DMS 273 (cell line): ENCODE results near the gene PCDH9.

Experiments used
- DNase-seq: peaks from one replicate; lab custom pipeline; 2025; ENCODE audit not compliant: unreplicated experiment; lab: John Stamatoyannopoulos, UW

The PCDH9 gene

DNA sequence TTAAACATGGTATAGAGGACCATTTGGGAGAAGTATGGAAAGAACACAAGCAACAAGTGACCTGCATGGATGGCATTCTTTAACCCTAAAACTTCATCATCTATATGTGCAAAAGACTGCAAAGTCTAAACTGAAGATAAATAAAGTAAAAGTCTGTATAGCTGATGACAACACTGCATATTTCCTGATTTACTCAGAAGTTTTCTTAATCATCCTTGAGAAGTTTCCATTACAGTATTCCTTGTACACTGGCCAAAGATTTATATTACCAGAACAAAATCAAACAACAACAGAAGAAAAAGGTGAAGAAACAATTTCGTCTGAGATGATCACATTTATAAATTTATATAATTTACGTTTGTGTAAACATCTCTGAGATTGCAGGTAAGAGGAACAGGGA is 805.7 kb downstream of the PCDH9 start:
- no peak for DNase-seq

DNA sequence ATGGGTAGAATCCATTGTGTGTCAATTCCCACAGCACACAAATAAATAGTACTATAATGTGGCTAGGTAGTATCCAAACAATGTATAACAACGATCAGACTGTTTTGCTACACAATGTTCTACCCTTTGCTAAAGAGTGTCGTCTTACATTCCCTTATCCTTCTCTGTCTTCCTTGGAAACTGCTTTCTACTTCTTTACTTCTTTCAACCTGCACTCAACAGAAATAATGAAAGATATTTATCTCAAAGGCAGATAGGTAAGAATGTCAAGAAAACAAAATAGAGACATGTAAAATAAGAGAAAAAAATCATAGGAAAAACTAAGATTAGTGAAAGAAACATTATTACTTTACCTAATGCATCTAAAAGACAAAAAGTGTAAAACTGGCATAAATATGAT is 814.7 kb downstream of the PCDH9 start:
- DNase-seq, result peak; percentile 28

DNA sequence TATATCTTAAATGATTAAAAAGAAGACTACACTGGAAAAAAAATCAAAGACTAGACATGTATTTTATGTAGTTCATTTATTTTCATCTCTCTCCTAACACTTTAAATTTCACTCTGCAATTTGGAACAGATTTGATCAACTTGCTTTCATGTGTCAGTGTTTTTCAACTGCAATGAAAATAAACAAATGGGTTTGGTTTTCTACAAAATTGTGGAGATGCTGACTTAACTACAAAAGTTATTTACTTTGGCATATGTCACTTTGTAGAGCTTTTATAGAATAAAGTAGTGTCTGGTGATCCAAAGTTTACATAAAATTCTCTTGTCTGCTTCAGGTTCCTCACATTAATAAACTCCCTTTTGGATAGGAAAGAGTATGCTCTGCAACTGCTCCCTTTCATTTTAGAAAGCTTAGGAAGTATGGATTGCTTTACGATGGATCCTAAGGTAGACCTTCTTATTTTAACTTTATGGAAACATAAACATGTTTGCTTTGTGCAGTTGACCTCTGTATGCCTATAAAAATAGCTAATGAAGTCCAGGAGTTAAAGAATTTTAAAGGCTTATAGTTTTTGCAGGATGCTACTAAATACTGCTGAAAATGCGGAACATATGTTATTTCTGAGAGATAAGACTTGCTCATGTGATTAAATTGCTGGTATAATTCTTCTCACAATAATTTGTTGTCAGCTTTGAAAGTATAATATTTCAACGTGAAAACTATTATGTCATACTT is 815.9 kb downstream of the PCDH9 start:
- DNase-seq, result peak; percentile 39

DNA sequence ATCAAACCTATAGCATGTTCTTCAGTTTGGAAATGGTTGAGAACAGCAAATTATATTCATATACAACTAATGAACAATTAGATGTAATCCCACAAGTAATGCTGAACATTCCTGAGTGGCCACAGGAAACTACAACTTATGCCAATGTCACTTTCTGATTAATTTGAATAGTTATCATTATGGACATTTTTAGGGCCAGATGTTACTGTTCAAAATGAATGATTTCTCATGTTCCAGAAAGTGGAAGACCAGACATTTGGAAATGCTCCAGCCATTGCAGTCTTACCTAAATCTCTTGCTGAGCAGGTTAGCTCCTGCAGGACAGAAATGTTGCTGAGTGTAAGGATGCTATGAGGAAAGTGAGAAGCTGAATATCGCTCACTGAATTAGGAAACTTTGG is 819.8 kb downstream of the PCDH9 start:
- DNase-seq, result peak; percentile 21

DNA sequence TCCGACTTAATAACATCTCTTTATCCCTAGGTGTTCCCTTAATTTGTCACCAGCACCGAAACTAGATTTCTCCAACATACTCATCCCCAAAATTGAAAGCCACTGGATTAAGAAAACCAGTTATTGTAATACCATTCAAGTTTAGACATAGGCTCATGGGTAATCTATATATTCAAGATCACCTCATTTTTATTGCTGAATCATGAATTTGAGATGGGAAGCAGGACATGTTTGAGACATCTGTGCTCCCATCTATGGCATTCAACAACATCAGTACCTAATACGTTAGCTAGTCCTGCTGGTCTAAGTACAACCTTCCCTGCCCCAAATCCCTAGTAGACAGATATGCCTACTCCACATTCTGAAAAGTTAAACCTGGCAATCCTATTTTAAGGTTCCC is 820.6 kb downstream of the PCDH9 start:
- no peak for DNase-seq

DNA sequence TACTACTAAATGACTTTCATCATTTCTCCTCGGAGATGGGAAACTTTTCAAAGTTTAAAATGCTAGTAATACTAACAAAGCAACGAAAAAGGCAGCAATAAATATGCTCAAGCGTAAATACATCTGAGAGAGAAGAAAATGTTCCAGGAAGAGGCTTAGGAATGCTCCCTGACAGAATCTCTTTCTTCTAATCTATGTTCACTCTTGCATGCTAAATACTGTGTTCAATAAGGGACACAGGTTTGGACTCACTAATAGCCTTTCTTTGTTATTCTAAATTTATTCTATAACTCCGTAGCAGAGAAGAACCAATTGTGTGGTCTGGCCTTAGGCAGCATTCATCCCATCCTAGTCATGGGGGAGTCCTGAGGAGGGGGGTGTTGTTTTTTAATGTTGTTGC is 823.0 kb downstream of the PCDH9 start:
- no peak for DNase-seq

DNA sequence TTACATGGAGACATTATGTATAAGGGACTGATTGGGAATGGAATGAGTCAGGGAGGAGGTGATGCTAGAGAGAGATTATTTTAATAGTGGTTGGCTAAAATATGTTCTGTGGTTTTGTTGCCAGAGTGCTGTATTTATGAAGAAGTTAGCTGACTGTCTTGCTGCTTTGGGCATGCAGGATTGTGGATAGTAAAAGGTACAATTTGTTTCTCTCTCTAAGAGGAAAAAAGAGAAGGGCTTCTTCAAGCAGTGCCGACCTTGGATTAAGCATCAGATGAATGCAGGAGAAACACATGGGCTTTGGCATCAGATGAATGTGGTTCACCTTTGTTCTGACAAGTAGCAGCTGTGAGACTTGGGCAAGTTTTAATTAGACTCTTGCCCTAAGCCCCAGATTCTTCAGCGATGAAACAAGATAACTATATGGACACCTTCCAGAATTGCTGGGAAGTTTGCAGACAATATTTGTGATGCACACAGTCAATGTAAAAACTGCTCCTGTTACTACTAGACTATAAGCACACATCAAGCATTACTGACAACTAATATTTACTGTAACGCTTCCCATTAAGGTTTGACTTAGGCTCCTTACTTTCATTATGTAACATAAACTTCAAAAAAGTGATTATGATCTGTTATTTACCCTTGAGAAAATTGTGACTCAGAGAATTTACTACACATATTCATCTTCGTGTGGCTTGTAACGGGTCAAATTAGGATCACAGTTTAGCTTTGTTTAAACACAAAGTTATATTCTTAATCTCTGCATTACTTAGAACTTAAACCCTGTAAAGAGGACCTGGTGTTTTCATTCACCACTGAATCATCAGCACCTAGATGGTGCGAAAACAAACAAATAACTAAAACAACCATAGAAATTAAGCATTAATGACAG is 824.0 kb downstream of the PCDH9 start:
- peak; percentile 57 for DNase-seq

DNA sequence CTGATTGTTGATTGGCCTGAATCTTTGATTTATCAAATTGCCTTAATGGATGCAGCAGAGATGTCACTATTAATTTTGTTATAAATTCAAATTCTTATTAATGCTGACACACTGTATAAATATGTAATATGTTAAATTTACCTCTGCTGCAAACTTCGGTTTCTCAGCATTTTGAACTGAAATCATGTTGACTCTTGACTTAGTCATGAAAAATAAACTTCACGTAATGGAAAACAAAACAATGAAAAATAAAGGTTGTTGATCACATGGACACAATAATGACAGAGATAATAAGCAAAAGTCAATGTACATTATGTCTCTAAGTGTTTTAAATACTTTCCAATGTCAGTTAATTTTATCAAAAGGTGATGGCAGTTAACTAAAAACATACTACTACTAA is 827.6 kb downstream of the PCDH9 start:
- DNase-seq, result no peak

DNA sequence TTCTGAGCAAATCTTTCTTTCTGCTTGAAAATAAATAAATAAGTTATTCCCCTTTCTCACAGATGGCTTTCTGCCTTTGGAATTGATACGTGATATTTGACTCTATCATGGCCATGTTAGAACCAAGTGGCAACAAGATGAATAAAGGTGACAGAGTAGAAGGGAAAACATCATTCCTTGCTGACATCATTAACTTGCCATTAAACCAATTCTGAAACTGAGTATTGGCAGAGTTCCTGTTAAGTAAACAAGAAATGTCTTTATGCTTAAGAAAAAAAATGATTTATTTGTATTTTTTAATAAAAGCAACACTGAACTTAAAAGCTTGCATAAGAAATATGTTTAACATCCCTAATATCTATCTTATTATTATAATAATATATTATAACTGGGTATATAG is 828.1 kb downstream of the PCDH9 start:
- DNase-seq, result no peak

DNA sequence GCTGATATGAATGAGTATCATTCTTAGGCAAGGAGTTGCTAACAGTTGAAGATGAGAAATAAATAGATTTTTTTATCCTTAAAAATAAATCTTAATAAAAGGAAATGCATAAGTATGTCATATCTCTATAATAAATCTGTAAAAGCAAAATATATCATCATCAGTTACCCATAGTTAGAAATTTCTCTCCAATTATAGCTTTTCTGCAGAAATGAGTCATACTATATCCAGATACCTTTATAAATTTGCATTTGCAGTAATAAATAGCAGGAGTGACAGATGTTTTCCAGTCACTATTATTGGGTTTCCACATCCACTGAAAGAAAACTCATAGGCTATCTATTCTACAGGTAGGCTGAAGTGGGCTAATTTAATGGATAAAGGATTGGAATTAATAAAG is 829.8 kb downstream of the PCDH9 start:
- DNase-seq, result no peak

DNA sequence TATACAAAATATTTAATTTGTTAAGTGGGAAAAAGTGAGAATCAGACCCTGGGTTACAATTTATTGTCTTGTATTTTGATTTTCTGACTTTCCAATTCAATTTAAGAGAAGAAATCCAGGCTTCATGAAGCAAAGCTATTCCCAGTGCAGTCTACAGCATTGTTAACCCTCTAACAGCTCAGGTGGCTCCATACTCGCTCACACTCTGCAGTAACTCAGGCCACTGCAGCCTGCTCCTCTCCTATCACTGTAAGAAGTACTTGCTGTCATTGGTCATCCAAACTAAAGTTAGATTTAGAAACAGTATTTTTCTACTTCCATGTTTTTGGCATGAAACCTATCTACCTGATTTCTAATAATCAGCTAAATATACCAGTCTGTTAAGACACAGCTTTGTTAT is 830.3 kb downstream of the PCDH9 start:
- no peak for DNase-seq

DNA sequence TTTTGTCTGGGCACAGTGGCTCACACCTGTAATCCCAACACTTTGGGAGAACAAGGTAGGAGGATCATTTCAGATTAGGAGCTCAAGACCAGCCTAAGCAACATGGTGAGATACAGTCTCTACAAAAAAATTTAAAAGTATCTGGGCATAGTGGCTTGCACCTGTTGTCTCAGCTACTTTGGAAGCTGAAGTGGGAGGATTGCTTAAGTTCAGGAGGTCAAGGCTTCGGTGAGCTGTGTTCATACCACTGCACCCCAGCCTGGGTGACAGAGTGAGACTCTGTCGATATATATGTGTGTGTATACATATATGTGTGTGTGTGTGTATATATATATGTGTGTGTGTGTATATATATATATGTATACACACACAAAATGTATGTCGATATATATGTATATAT is 833.0 kb downstream of the PCDH9 start:
- DNase-seq, result no peak

DNA sequence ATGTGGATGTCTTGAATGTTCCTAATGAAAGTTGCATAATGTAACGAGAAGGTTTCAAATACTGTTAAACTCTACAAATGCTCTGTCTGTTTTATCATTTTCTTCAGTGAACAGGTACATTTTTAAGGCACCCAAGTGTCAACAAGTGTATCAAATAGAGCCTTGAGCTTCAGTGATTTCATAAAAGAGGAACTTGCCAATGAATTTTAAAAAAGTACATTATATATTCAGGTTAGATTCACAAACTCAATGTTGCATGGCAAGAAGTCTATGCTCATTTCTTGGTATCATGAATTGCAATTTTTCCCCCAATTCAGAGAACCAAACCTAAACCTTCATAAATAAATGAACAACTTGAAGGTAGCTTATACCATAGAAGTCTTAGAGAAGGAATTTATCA is 838.8 kb downstream of the PCDH9 start:
- no peak for DNase-seq

DNA sequence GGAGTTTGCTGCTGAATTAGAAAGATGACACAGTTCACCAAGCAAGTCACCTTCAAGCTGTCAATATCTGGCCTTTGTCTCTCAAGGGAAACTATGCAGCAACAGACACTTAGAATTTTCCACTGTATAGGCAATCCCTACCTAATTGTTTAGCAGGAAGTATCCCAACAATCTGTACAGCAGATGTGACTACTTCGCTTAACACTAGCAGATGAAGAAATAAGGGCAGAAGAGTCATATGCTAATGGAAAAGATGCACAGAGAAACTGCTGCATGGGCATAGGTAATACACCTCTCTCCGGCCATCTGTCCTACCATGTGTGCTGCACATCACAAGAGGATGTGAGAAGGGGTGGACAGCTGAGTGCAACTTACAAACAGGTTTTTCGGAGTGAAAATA is 851.2 kb downstream of the PCDH9 start:
- peak; percentile 66 for DNase-seq

DNA sequence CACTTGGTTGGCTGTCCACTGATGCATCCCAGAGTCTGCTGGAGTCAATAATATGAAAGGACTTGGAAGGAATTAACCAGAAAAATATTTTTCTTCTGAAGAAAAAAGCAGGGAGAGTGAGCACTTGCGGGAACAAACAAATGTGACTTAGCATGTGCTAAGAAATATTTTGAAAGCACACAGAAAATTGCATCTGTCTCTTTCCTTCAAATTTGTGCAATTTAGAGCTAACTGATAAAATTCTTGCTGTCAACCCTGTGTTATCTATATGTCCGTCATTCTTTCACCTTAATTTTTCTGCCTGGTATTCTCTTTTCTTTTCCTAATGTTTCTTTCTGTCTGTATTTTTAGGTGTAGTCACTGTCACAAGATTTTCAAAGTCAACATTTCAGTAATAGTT is 852.6 kb downstream of the PCDH9 start:
- DNase-seq, result no peak

DNA sequence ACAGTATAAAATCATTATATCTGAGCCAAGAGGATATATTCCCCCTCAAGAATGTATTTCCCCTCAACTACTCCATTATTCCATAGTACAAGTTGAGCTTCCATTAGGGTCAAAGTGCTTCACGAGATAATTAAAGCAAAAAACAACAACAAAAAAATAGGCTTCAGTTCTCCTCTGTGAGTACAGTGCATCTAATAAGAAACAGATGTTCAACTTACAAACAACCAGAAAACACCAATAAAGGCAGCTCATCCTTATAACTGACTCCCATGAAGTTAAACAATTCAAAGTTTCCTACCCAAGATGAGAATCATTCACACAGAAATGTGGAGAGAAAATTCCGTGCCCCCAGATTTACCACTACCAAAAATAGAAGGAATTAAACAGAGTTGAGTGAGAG is 854.4 kb downstream of the PCDH9 start:
- no peak for DNase-seq

DNA sequence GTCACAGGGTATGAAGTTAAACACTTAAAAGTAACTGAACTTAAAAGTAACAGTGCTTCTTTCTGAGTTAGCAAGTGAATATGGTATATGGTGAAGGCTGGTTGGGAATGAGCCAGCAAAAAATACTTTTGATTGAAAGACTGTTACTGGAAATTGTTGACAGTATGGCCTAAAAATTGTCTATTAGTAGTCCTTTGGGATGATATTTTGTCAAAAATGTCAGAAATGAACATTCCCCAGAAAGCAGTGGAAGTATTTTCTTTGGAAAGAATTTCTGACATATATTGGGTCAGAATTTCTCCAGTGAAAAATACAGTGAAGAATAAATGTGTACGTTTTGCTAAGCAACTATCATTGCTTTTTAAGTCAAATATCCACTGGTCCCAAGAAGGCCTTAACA is 860.5 kb downstream of the PCDH9 start:
- DNase-seq, result no peak

DNA sequence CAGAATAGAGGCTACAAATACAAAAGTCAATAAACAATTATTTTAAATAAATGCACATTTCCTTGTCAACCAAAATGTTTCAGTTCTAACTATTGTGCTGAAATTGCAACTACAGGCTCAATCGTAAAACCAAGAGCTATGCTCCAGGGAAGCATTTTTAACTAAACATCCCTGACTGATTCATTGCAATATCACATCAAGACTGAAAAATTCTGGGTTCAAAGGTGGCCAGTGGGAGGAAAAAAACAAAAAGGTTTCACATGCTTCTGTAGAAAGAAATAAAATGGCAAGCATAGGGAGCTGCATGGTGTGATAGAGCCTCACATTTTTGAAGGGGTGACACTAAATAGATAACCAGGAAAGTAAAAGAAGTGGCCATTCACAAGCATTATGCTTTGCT is 862.8 kb downstream of the PCDH9 start:
- DNase-seq, result no peak

DNA sequence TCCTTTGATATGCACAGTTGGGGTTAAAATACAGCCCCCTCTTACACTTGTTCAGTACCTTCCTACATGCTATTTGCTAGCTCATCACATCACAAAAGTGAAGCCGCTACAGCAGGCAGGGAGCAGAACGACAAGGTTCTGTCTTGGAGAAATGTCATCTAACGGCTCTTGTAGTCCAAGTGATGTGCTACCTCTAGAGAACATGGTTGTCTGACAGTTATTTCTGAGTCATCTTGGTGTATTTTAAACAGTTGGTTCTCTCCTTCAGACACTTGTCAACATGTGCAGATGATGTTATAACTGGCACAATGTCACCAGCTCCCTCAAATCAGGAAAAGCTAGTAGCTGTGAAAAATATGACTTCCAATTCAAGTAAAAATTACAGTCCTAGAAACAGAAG is 865.0 kb downstream of the PCDH9 start:
- DNase-seq, result no peak

DNA sequence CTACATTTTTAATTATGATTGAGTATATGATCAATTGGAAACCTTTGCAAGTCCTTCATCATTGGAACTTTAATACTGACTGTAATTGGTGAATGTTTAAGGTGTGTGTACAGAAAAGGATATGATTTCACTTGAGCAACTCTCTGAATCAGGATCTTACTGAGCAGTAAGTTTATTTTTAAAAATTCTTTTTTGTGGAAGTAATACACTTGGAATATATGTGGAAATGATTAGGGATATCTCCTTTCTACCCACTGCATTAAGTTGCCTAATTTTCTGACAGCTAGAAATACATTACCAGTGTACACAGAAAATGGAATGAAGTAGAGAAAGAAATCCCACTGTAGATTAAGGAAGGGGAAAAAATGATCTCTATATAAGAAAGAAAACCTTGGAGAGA is 865.8 kb downstream of the PCDH9 start:
- DNase-seq, result no peak

DNA sequence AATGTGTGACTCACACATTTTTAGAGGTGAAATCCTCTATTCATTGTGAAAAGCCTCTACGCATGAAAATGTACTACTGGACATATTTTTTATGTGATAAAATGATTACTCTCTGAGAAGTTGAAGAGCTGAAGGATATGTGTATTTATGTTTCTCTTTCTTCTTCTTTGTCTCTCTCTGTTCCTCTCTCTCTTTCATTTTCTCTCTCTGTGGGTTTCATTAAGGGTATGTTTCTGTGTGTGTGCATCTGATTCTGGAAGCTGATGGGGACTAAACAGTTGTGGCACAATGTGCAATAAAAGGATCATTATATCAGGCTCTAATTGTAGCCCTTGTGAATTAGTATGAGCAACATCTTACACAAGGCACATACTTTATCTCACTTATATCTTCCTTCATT is 867.7 kb downstream of the PCDH9 start:
- DNase-seq, result no peak

DNA sequence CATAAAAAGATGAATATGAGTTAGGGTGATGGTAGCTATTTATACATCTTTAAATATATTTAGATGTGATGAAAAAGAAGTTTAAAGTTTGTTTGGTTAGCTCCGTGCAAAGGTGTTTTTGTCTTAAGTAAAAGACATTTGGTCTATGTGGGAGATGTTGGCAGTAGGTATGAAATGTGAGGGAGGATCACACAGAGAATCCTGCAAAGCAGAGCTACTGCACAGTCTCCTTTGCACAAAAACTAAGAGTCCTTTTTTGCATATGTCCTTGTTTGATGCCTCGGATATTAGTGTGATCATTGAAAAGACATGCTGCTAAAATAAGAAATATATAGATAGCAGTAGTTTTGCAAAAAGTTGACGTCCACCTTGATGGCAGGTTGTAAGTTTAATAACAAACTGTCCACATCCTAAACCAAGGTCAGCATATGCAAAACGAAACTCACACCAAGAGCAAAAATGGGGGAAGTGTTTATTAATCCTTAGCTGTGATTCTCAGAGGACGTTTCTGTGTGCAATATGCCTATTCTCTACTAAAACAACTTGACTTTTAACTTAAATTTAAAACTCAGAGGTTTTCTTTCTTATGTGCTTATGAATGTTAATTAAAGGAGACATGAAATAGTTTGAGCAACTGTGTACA is 870.1 kb downstream of the PCDH9 start:
- DNase-seq, result peak; percentile 0
